Activated T-helper 2 cell treated with anti-CD3 and anti-CD28 coated beads, Interferon-gamma antibody, Interleukin-2, Interleukin-4, amounts not matched to agents 10 μg/mL and 5 μg/mL and 100 μg/mL, durations not matched to agents 14 hours and 24 hours and 36 hours (primary cell): ENCODE results near the gene WDR64. TPM values are rescaled to one million over a fixed set of nuclear protein-coding genes. Genes with fewer than 3 reads are reported as not detected.

Experiments
- DNase-seq: peaks from one replicate; pipeline ENCODE4 v3.0.0; 2021; ENCODE audit warnings: low spot score
- H3K27ac Mint-ChIP-seq: one replicate; pipeline ENCODE4 v1.8.0; 2021; ENCODE audit warnings: mixed read lengths
- H3K27me3 Mint-ChIP-seq: one replicate; pipeline ENCODE4 v1.8.0; 2021; ENCODE audit warnings: low read depth, mixed read lengths
- H3K36me3 Mint-ChIP-seq: one replicate; pipeline ENCODE4 v1.8.0; 2021; ENCODE audit warnings: low read depth, mixed read lengths
- H3K4me1 Mint-ChIP-seq: one replicate; pipeline ENCODE4 v1.8.0; 2021; ENCODE audit warnings: low read depth, mixed read lengths
- H3K4me3 Mint-ChIP-seq: one replicate; pipeline ENCODE4 v1.8.0; 2021; ENCODE audit warnings: low read depth, mild to moderate bottlenecking, moderate library complexity, mixed read lengths
- H3K9me3 Mint-ChIP-seq: one replicate; pipeline ENCODE4 v1.8.0; 2021; ENCODE audit warnings: mixed read lengths
- intact Hi-C: fragments of 100-400 bp; cut with micrococcal nuclease; formaldehyde crosslinking; loops from one replicate; pipeline ENCODE4 v1.15.1; 2023
- total RNA-seq: library from RNA; stranded (reverse); gene quantifications from 2 replicates; pipeline ENCODE4 v1.2.3, GENCODE V29; 2022

The WDR64 gene
- total RNA-seq, 1 donor from 2014 or later: not detected

DNA sequence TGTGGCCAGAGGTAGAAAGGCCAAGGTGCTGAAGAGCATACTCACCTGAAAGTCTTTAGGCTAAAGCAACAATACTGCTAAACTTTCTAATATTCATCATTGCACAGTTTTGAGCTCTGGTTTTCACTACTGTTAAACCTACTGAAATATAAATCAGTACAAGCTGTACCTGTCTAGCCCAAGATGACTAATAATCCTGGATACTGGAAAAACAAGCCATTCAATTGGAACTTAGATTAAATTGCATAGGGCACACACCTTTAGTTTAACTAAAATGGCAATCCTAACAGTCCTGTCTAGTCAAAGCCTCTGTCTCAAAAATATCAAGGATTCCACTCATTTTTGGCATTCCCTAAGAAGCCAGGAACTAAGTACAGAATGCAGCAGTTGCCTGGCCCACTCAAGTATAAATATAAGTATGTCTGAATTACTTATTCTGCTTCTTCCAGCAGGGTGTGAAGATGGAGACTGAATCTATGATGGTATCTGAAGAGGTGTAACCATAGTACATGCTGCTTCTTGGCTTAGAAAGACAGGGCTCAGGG is 15.0 kb upstream of the WDR64 start:
- peaks cover 42% of the 10 kb centered on the region for H3K36me3 Mint-ChIP-seq
- no peaks in the 10 kb centered on the region for H3K9me3 Mint-ChIP-seq
- H3K4me1 Mint-ChIP-seq: peaks cover 47% of the 10 kb centered on the region
- peak overlapping the region; percentile 75 for H3K4me3 Mint-ChIP-seq
- no peak overlapping the region for H3K27ac Mint-ChIP-seq
- intact Hi-C loops: no loop called here
- DNase-seq: no peak
- H3K27me3 Mint-ChIP-seq: no peaks in the 10 kb centered on the region

GRCh38 chr1:241637604-241638003 is 14.5 kb upstream of the WDR64 start:
- peak overlapping the region; percentile 75 for H3K4me3 Mint-ChIP-seq
- H3K4me1 Mint-ChIP-seq: peaks cover 44% of the 10 kb centered on the region
- H3K9me3 Mint-ChIP-seq: peaks cover 4% of the 10 kb centered on the region
- peaks cover 39% of the 10 kb centered on the region for H3K36me3 Mint-ChIP-seq
- no peak overlapping the region for H3K27ac Mint-ChIP-seq
- intact Hi-C loops: no loop called here
- no peaks in the 10 kb centered on the region for H3K27me3 Mint-ChIP-seq
- no peak for DNase-seq

DNA sequence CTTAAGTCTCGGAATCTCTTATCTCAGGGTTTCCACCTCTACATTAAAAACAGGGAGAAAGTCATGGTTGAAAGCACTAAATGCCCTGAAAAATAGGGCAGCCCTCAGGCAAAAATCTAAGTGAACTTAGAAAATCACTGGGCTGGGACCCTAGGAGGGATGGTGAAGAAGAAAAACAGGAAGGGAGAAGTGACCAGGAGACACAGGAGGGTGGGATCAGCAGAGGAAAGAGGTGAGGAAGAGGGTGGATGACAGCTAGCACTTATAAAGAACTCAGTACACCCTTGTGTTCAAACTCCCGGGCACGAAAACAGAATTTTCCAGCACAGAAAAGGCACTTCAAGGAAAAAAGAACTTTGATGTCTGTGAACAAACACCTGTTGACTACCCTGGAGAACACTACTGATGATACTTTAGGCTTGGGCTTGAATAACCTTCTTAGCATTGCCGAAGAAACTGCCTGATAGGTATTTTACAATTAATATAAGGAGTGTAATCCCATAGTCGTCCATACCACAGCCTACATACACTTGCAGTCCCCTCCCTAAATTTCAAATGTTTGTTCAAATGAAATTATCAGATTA is 13.9 kb upstream of the WDR64 start:
- DNase-seq: no peak
- H3K4me1 Mint-ChIP-seq: peaks cover 44% of the 10 kb centered on the region

GRCh38 chr1:241638909-241639622 is 13.0 kb upstream of the WDR64 start:
- no peak for DNase-seq
- H3K4me3 Mint-ChIP-seq: peak overlapping the region; percentile 89
- intact Hi-C loops: loop anchor here (1.0 kb wide), 2 partner anchors 12 to 120 kb away; partner anchors contain the start of gene FH
- peaks cover 49% of the 10 kb centered on the region for H3K4me1 Mint-ChIP-seq
- peaks cover 35% of the 10 kb centered on the region for H3K36me3 Mint-ChIP-seq
- no peaks in the 10 kb centered on the region for H3K27me3 Mint-ChIP-seq
- peak overlapping the region; percentile 83 for H3K27ac Mint-ChIP-seq
- peaks cover 7% of the 10 kb centered on the region for H3K9me3 Mint-ChIP-seq

More for the DNA sequence above, 13.9 kb upstream of the WDR64 start:
- intact Hi-C loops: no loop called here
- Mint-ChIP-seq H3K27me3 (no peaks in the 10 kb centered on the region), H3K4me3 (peak overlapping the region; percentile 75), H3K9me3 (peaks cover 5% of the 10 kb centered on the region), H3K27ac (peak overlapping the region; percentile 35), H3K36me3 (peaks cover 39% of the 10 kb centered on the region)

GRCh38 chr1:241639623-241640148 is 12.4 kb upstream of the WDR64 start:
- Mint-ChIP-seq H3K27ac (peak overlapping the region; percentile 83), H3K9me3 (peaks cover 7% of the 10 kb centered on the region), H3K36me3 (peaks cover 29% of the 10 kb centered on the region), H3K4me1 (peaks cover 49% of the 10 kb centered on the region), H3K27me3 (no peaks in the 10 kb centered on the region), H3K4me3 (peak overlapping the region; percentile 89)
- intact Hi-C loops: loop anchor here (1.0 to 5.0 kb wide), 5 partner anchors 12 to 209 kb away; partner anchors contain the start of genes EXO1, FH and KMO
- DNase-seq: peak; percentile 18

- intact Hi-C loops: loop anchor here (1.0 to 5.0 kb wide), 3 partner anchors 37 to 208 kb away; partner anchors contain the start of genes EXO1 and KMO
- H3K4me3 Mint-ChIP-seq: peak within 1 kb of the TSS; percentile 89
Observed at GRCh38 chr1:241640149-241640866, 11.8 kb upstream of the WDR64 start, which contains the start of the genes CHML and OPN3. TSS of gene CHML (minus strand) at chr1:241640369. CDS start at chr1:241635766, 4,603 bp downstream. TSS of gene OPN3 (minus strand) at chr1:241640369. CDS start at chr1:241640254, 115 bp downstream.

DNA sequence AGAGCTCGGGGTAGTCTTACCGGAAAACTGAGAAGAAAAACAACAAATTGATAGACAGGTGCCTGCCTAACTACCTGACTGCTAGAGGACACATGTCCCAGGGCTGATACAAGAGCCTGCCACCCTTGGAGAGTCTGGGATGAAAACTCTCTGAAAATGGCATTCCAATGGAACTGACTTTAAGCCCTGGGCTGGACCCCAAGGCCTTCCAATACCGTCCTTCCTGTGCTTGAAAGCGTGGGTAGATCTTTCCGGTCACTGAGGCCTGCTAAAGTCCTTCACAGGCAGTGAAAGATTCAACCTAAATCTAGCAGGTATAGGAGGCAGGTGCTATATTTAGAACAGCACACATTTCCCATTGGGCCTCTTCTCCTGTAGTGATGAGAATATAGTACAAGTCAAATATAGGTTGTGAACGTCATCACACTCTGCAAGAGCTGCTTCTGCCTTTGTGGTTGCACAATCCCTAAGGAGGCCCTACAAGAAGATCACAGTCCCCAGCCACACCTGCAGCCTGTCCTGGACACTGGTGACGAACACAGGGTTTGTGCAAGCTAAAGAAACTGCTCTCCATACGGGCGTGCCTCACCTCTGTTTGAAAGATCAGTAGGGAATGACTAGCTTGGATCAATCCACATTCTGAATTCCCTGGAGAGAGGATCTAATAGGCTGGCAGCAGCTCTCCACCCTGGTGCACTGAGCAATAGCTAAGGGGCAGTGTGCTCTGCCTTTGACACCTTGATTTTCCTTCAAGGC is 11.0 kb upstream of the WDR64 start:
- peaks cover 18% of the 10 kb centered on the region for H3K36me3 Mint-ChIP-seq
- intact Hi-C loops: loop anchor here (1.0 to 5.0 kb wide), 3 partner anchors 36 to 207 kb away; partner anchors contain the start of genes EXO1 and KMO
- H3K27me3 Mint-ChIP-seq: no peaks in the 10 kb centered on the region
- H3K27ac Mint-ChIP-seq: peak overlapping the region; percentile 72
- peaks cover 37% of the 10 kb centered on the region for H3K4me1 Mint-ChIP-seq
- DNase-seq: no peak
- peak overlapping the region; percentile 67 for H3K4me3 Mint-ChIP-seq
- peaks cover 7% of the 10 kb centered on the region for H3K9me3 Mint-ChIP-seq

More at GRCh38 chr1:241640149-241640866, 11.8 kb upstream of the WDR64 start, which contains the start of the genes CHML and OPN3:
- H3K27ac Mint-ChIP-seq: peak within 1 kb of the TSS; percentile 83
- no peaks in the 10 kb centered on the region for H3K27me3 Mint-ChIP-seq
- H3K4me1 Mint-ChIP-seq: peaks cover 44% of the 10 kb centered on the region
- peaks cover 7% of the 10 kb centered on the region for H3K9me3 Mint-ChIP-seq
- peaks cover 23% of the 10 kb centered on the region for H3K36me3 Mint-ChIP-seq
- peak; percentile 89 for DNase-seq

GRCh38 chr1:241641773-241642592 is 10.1 kb upstream of the WDR64 start:
- intact Hi-C loops: loop anchor here (5.0 kb wide), 1 partner anchor 110 kb away; the partner anchor contains the start of gene KMO
- no peak for DNase-seq
- Mint-ChIP-seq H3K36me3 (peaks cover 10% of the 10 kb centered on the region), H3K27ac (no peak overlapping the region), H3K27me3 (no peaks in the 10 kb centered on the region), H3K4me3 (no peak overlapping the region), H3K9me3 (peaks cover 7% of the 10 kb centered on the region), H3K4me1 (peaks cover 29% of the 10 kb centered on the region)

DNA sequence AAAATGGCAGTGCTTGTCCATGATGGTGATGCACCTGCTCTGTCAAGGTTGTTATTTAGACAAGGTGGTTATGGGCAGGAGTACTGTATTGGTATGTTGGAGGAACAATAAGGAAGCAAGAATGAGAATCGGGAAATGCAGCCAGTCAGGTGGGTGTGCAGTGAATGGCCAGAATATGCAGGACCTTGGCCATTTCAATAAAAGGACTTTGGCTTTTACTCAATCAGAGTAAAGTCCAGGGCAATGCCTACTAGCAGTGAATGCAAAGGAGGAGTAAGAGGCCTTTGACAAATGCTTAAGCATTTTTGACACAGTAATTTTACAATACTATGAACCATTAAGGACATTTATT is 9.5 kb upstream of the WDR64 start:
- Mint-ChIP-seq H3K27me3 (no peaks in the 10 kb centered on the region), H3K9me3 (peaks cover 7% of the 10 kb centered on the region), H3K4me3 (no peak overlapping the region), H3K4me1 (peaks cover 23% of the 10 kb centered on the region), H3K36me3 (peaks cover 6% of the 10 kb centered on the region), H3K27ac (no peak overlapping the region)
- intact Hi-C loops: loop anchor here (5.0 kb wide), 1 partner anchor 110 kb away; the partner anchor contains the start of gene KMO
- DNase-seq: no peak

- no peaks in the 10 kb centered on the region for H3K27me3 Mint-ChIP-seq
- peaks cover 3% of the 10 kb centered on the region for H3K36me3 Mint-ChIP-seq
- peaks cover 7% of the 10 kb centered on the region for H3K9me3 Mint-ChIP-seq
- no peak overlapping the region for H3K4me3 Mint-ChIP-seq
- peaks cover 12% of the 10 kb centered on the region for H3K4me1 Mint-ChIP-seq
- no peak for DNase-seq
- intact Hi-C loops: loop anchor here (5.0 kb wide), 1 partner anchor 112 kb away; the partner anchor contains the start of gene KMO
- no peak overlapping the region for H3K27ac Mint-ChIP-seq
Observed at GRCh38 chr1:241644259-241644658, 7.8 kb upstream of the WDR64 start.

DNA sequence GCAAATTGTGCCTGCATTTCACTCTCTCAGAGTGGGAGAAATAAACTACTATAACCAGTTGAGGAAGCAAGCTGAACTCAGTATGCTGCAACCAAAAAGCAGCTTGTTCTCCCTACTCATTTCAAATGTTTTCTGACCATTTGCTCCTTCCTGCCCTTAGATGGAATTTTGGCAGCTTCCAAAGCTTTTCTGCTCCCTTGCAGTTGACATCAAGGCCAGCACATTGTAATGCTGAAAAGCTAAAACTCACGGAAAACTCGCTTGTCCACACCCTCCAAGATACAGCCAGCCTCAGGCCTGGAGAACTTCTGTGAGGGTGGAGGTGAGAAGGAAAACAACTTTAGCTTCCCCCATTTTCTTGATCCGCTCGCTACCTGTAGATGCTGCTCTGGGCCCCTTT is 6.9 kb upstream of the WDR64 start:
- Mint-ChIP-seq H3K4me1 (peaks cover 12% of the 10 kb centered on the region), H3K9me3 (peaks cover 7% of the 10 kb centered on the region), H3K36me3 (peaks cover 3% of the 10 kb centered on the region), H3K27ac (no peak overlapping the region), H3K27me3 (no peaks in the 10 kb centered on the region), H3K4me3 (no peak overlapping the region)
- DNase-seq: no peak
- intact Hi-C loops: no loop called here
